Cerebellar nuclear complex (tissue), 1 donor: ENCODE data around the gene FAM107B.

ENCODE experiments used
- DNase-seq, 2 experiments: peaks; one replicate each; lab custom pipeline; 2025; lab: John Stamatoyannopoulos, UW

FAM107B gene

DNA sequence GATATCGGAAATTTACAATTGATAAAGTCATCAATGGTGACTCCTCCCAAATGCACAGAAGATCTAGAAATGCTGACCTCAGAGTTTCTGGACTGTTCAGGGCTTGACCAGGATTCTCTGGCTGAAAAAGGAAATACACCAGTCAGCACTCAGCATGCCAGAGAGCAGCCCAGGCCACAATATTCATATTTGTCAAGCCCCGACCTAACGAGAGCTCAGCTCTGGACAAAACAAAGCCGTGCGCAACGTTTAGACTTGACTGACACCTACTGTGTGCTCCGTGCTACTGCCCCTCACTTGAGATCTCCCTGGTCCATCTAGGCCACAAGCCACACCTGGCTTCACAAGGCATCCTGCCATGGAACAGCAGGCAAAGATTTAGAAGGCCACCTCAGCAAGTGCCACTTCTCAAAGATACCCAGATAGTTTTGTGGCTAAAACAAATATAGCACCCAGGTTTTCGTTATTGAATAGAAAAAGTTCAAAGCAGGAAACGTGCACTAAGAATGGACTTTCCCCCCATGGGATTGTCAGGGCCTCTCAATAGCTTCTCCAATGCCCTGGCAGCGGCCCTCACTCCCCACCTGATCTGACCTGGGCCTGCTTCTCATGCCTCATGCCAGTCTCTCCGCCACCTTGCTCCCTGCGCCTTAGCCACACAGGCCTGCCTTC is 218.3 kb downstream of the FAM107B start:
- DNase-seq: no peak

DNA sequence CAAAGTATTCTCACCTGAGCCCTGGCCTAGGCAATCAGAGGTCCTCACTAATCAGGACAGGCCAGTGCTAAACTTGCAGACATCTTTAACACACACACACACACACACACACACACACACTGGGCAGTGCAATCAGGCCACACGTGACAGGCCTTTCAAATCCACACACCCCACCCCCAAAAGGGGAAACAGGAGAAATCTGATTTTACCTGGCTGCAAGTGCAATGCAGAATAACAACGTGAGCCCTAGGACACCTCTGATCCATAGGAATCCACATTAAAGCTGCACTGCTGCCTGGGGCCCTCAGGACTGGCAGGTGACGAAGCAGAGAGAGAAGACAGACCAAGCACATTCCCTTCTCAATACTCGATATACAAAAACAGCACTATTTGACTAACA is 218.9 kb downstream of the FAM107B start:
- no peak for DNase-seq

DNA sequence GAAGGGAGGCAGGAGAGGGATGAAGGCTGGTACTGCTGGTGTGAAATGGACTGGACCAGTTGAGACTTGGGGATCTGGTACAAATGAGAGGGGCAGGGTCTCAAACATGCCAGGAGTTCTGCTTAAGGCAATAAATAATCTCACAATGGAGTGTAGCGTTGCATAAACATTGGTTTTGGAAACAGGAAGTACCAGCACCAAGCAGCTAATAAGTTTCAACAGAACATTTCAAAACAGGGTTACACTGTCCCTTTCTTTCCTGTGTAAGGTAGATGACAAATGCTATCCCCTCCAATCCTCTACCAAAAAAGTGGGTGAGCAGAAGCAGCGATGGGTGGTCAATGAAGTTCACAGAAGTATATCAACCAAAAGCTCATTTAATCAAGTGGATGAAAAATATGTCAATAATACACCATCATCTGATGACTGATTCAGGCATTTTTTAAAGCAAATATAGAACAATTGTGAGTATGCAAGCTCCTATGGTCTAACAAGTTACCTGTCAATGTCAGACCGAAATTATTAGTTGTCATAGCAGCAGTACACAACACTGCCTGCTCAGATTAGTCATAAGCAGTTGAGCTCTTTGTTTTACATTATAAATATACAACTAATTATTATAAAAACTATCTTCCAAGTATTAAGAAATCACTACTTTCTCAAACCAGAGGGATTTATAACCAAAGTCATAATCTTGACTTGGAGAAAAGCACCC is 220.0 kb downstream of the FAM107B start:
- no peak for DNase-seq

DNA sequence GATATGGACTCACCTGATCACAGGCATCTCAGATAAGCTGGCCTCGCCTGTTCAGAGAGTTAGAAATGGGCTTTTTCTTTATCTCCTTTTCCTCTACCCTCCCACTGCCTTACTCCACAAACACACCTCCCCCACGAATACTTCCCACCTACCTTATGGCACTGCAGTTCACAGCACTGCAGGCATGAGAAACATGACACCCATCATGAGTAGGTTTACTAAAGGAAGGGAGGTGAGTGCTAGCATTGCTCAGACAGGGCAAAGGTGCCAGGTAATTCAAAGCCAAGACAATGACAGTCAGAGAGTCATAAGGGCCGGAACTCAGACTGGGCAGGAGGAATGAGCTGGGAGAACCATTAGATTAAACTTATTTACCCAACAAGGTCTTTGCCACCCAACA is 220.6 kb downstream of the FAM107B start:
- DNase-seq: no peak

DNA sequence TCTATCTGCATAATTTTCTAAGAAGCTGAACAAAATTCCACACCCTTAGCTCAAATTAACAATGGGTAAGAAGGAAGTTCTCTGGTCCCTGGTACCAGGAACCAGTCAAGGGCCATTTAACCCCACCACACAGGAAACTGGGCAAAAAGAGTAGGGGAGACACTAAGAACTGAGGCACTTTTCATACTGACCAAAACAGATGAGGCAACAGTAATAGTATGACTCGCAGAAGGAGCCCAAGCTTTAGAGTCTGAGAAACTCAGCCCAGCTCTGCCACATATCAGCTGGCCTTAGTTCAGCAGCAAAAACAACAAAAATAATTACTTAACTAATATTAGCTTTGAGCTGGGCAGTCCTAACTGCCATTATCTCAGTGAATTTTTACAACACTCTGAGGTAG is 221.2 kb downstream of the FAM107B start:
- no peak for DNase-seq

DNA sequence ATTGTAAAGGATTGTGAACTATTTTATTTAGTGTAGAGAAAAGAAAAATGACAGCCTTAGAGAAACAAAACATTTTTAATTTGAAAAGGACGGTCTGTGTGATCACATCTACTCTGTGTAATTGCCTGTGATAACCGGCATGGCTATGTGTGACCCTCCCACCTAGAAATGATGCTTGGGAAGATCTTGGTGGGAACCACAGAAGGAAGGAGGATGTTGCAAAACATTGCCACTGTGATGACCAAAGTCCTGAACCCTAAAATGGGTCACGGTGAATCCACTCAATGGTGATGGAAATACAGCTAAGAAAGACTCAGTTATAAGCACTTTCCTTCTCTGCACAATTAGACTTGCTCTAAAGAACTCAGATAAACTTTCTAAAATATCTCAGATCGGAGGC is 222.7 kb downstream of the FAM107B start:
- no peak for DNase-seq

DNA sequence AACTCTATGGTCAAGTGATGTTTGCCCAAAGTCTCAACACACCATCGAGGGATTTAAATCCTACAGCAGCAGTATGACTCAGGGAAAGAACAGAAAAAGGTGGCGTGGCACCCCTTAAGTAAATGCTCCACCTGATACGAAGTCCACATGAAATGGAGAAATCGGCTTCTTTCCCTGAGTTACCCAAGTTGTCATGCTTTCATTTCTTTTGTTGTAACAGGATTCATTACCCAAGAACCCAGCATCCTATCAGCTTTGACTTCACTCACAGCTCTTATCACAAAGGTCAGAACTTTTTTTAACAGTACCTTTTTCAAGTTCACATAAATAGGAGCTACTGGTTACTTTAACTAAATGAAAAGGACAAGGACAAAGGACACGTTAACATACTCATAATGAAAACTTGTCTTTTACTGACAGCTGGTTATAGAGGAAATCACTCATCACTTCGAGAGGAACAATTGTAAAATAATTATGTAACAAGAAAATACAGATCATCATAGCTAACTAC is 224.2 kb downstream of the FAM107B start:
- no peak for DNase-seq

DNA sequence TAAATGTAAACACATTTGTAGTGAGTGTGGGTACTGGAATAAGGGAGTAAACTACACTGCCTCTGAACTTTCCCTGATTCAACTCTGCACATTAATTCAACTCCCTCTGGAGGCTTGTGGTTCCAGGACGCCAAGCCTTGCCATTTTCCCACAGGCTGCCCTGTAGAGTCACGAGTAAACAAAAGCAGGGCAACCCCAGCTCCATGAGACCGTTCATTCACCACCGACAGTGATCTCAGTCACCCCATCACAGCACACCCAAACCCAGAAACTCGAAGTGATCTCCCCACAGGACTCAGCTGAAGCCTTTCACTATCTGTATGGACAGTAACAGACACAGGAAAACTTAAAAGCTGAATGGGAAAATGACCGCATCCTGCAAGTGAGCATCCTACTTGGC is 225.2 kb downstream of the FAM107B start:
- no peak for DNase-seq

DNA sequence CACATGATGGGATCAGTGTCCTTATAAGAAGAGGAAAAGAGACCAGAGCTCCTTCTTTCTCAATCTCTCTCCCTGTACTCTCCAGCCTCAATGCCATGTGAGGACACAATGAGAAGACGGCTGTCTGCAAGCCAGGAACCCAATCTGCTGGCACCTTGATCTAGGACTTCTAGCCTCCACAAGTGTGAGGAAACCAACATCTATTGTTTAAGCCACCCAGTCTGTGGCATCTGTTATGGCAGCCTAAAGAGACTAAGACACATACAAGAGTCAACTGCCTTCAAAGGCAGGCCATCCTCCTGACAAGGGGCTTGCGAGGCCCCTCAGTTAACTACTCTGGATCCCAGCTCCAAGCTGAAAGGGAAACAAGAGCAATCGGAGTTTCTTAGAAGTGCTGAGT is 225.7 kb downstream of the FAM107B start:
- DNase-seq: no peak

DNA sequence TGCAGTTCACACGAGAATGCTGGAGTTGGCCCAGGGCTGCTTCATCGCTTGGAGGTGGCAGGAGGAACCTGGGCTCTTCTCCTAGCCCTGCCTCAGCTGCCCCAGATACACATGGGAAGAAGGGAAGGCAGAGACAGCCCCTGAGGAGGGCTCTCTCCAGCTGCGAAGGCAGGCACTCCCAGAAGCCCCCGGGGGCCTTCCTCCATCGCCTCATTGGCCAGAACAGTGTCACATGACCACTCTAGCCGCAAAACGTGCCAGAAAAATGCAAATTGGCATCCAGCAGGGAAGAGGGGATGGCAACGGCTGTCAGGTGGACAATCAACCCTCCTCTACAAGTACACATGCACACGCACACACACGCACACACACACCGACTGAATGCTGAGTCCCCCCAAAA is 226.2 kb downstream of the FAM107B start:
- DNase-seq: no peak

DNA sequence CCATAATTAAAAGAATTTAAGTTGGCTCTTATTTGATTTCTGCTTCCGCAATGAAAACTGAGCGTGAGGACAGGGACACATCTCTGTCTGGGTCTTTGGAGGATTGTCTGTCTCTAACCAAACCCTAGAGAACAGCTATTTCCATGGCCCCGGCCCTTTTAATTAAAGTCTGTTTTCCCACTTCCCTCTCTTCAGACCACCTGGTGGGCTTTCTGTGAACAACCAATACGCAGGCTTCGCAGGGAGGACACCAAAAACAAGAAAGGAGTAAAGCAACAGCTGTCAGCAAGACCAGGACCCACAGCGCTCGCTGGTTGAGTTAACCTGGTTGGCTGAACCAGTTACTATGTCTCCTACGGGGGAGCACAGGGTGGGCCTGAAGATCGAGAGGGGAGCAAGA is 226.9 kb downstream of the FAM107B start:
- no peak for DNase-seq

DNA sequence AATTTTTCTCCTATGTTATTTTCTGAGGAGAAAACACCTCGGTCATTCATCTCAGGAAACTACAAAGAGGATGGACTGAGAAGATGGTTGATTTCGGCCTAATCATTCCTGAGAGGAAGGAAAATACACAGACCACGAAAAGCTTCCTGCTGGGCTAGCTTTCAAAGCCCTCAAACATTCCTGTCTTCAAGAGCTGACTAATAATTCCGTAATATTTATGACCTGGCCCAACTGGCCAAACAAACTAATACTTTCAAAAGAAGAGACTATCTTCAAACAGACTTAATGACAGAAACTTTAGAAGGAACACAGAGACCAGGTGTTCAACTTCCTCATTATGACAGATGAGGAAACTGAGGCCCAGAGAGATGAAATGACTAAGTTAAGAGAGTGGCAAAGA is 228.9 kb downstream of the FAM107B start:
- no peak for DNase-seq

DNA sequence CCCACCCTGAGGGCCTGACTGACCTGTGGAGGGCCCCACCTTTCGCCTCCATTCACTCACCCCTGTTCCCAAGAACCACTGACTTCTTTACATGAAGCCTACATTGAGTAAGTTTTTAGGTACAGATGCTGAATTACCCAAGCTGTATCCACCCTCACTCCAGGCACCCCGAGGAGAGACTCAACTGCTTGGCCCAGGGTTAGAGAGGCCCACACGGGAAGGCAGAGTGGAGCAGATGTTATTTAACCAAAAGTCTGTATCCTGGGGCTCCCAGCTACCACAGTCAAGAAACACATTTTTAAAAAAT is 230.8 kb downstream of the FAM107B start:
- no peak for DNase-seq

DNA sequence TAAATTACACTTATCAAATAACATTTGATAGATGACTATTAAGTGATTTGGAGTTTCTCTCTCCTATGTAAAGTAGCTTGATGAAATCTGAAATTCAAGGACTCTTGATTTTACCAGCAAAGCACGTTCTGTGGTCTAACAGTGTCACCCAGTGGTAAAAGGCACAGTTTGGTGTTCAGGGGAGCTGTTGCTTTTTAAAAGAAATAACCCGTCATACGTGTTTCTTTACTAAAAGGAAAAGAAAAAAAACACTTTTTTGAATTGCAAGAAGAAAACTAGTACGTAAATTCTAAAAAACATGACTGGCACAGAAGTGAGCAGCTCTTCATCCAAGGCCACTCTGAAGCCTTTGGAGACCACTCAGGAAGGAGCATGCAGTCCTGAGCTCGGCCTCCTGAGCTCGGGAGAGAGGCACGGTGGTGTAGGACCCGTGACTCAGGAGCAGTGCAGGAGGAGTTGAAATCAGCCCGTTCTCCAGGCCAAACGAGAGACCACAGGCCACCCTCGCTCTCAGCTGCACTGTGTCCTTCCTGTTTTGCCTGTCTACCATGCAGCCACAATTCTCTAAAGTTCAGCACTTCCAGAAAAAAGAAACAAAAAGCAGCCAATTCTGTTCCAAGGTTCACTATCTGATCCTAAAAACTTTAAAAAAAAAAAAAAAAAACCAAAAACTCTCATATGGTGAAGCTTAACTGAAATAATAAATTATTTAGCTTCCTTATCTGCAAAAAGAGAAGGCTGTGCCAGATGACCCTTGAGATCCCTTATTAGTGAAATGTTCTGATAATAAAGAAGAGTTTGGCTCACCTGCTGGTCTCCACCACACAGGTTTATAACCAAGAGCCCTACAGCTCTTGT is 231.4 kb downstream of the FAM107B start:
- no peak for DNase-seq

DNA sequence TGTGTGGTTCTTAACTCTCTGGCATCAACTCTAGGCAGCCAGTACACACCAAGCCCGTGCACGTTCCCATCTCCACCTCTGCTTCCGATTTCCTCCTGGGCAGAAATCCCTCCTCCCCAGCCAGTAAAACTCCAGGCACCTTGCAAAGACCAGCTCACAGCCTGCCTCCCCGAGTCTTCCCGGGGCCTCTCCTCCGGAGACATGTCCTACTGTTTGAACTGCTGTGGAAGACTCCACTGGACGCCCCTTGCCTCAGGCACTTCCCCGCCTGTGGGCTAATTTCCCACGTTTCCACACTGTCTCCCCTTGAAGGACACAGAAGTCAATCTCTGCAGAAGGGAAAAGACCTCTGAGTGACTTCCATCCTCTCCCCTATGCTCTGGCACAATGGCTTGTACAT is 233.3 kb downstream of the FAM107B start:
- DNase-seq: no peak

DNA sequence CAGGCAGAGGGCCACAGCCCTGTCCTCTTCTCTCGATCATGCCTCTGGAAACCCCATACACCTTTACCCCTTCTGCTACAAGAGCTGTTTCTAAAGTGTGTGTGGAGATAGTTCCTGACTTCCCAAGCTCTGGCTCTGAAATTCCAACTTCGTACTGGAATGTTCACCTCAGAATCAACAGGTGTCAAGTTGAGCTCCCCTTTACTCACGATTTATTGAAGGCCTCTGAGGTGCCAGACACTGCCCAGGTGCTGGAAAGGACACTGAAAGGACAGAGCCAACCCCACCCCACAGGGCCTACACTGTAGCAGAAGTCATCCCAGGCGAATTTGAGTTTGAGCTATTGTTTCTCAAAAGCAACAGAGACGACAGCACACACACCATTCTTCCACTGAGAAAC is 234.1 kb downstream of the FAM107B start:
- DNase-seq: no peak

DNA sequence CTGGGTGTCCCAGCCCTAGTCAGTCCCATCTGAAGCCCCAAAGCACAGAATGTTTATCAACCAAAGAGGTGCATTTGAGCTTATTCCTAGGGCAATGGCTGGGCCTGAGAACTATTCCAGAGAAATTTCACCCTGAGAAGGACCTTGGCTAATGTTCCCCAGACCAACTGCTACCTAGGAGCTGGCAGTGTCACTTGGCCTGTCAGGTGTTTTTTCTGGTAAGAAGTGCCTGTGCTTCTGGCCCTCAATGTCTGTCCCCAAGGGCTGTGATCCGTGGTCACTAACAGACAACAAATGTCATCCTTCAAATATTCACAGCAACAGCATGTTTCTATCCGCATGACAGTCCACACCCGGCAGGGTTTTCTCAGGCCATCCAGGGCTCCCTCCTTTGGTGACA is 234.6 kb downstream of the FAM107B start:
- DNase-seq: no peak

DNA sequence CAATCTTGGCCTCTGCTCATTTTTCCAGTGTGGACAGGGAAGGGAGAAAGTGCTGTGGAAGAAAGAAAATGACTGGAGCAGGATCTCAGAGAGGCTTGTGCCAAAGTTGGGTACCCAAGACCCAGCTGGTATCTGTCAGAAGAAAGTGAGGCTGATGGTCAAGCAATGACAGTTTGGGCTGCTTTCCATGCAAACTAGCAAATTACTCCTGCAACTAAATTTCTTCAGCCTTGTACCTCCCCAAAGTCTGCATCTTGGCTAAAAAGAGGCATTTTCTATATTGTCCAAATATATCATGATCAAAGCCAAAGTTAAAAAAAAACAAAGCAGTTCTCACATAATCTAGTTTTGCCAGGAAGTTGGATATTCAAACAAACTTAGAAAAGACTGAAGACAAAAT is 235.5 kb downstream of the FAM107B start:
- DNase-seq: no peak

DNA sequence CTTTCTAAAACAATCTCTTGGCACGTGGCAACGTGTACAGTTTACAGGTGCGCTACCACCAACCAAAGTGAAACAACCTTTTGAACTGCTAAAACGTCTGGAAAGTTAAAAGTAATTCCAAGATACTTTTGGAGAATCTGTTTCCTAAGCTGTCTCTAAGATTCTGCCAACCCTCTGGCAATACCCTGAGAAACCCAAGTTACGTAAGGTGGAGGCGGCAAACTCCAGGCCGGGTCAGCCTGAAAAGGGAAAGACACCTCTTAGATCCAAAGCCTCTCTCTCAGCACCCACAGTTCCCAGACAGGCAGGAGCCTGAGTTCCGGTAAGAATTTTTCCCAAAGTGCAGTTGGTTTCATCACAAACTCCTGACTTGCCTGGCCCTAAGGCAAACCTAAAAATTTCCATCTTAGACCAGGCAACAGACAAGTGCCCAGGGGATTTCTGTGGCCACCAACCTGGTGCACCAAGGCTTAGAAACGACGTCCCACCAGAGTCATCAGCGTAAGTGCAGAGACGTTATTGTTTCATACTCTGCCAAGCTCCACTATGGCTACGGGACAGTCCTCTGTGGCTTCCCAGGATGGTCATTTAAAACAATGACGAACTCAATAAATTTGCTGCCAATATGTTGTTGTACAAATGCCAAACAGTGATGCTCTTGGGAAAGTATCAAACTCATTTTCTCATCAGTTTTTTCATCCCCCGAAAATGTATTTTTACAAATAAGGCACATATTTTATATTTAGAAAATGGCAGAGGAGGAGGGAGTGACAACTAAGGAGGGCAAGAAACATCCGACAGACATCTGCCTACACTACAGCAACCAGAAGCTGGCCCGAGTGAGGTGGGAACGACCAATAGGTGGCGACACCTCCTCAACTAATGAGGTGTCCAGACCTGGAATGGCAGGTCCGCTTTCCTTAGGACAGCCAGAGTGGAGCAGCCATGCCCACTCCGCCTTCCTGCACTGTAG is 238.2 kb downstream of the FAM107B start:
- DNase-seq: no peak

DNA sequence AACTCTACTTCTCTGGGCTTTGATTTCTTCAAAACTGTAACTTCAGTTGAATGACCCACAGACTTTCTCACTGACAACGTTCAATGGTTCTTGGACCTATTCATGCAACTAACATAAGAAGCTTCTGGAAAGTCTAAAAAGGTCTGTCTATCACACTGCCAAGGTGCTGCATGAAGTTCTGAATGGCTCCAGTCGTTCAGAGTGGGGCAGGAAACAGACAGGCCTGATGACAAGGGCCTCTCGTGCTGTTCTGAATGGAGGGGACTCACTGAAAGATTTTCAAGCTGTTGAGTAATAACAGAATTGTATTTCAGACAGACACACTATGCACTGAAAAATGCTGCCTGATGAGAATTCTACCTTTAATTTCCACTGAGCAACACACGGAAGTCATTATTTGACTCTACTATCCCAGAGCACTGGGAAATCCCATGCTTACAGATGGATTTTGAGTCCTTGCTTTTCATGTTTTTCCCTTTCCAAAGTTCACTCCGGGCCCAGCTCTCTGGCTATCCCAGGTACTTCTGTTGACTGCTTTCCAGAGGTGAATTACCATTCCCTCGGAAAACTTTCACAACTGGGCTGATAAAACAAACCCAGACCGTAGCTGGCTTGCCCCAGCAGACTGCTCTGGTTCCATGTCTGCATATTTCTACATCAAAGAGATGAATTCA is 239.1 kb downstream of the FAM107B start:
- DNase-seq: no peak

DNA sequence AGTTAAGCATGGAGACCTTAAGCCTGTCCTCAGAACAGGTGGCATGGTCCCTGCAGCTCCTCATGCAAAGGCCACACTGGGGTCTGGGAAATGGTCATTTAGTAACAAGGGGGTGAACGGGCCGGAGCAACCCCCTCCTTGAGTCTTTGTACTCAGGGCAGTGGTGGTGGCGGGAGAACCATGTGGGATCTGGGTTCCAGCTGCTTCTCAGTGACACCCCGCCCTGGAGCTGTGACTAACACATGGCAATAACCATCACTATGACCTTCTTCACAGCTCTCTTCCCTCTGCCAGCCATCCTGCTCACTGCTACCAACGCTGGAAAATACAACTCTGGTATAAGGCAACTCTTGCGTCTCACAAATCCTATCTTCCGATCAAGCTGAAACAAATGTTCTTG is 240.5 kb downstream of the FAM107B start:
- no peak for DNase-seq
